H9 (cell line): ENCODE measurements around the gene TBCK. TPM values are rescaled to one million over a fixed set of nuclear protein-coding genes. Genes with fewer than 3 reads are reported as not detected.
A peak's percentile ranks its signal among the peaks of the same experiment; 100 is the strongest.

Experiments
- DNase-seq: peaks from one replicate; pipeline ENCODE4 v3.0.0-alpha.2; 2017
- H2AFZ ChIP-seq: one replicate; pipeline ENCODE4 v1.6.1; 2013; ENCODE audit warnings: mild to moderate bottlenecking, low read length, control low read depth, moderate library complexity
- H2AK5ac ChIP-seq: 2 replicates; pipeline ENCODE4 v1.6.1; 2013; ENCODE audit warnings: low read length, control low read depth, mixed read lengths; ENCODE audit not compliant: insufficient read length
- H2BK120ac ChIP-seq: one replicate; pipeline ENCODE4 v1.6.1; 2013; ENCODE audit warnings: low read depth, mild to moderate bottlenecking, low read length, control low read depth, inconsistent platforms; ENCODE audit not compliant: poor library complexity, severe bottlenecking
- H2BK12ac ChIP-seq: 2 replicates; pipeline ENCODE4 v1.6.1; 2013; ENCODE audit warnings: low read length, control low read depth, mixed read lengths, low read depth; ENCODE audit not compliant: insufficient read length
- H2BK15ac ChIP-seq: 2 replicates; pipeline ENCODE4 v1.6.1; 2013; ENCODE audit warnings: low read depth, low read length, control low read depth
- H2BK20ac ChIP-seq: one replicate; pipeline ENCODE4 v1.6.1; 2013; ENCODE audit warnings: low read depth, mild to moderate bottlenecking, low read length, control low read depth, inconsistent platforms; ENCODE audit not compliant: poor library complexity, severe bottlenecking
- H2BK5ac ChIP-seq: 2 replicates; pipeline ENCODE4 v1.6.1; 2013; ENCODE audit warnings: low read length, control low read depth, mixed read lengths; ENCODE audit not compliant: insufficient read length
- H3K14ac ChIP-seq: 2 replicates; pipeline ENCODE4 v1.6.1; 2013; ENCODE audit warnings: low read length, control low read depth; ENCODE audit not compliant: insufficient read depth
- H3K18ac ChIP-seq: 2 replicates; pipeline ENCODE4 v1.6.1; 2013; ENCODE audit warnings: low read depth, mild to moderate bottlenecking, mixed read lengths, low read length, control low read depth; ENCODE audit not compliant: insufficient read length
- H3K23ac ChIP-seq: 2 replicates; pipeline ENCODE4 v1.6.1; 2013; ENCODE audit warnings: low read length, control low read depth, mixed read lengths, low read depth; ENCODE audit not compliant: insufficient read length
- H3K23me2 ChIP-seq: 2 replicates; pipeline ENCODE4 v1.6.1; 2013; ENCODE audit warnings: low read depth, mild to moderate bottlenecking, mixed read lengths, low read length, control low read depth; ENCODE audit not compliant: insufficient read length, poor library complexity, severe bottlenecking
- H3K27ac ChIP-seq: 2 replicates; pipeline ENCODE4 v1.5.1; 2013; ENCODE audit warnings: low read length, control low read depth, mixed read lengths, low read depth; ENCODE audit not compliant: insufficient read length
- H3K27me3 ChIP-seq: 2 replicates; pipeline ENCODE4 v1.6.1; 2013; ENCODE audit warnings: low read length, control low read depth, inconsistent platforms; ENCODE audit not compliant: insufficient read depth
- H3K4ac ChIP-seq: 2 replicates; pipeline ENCODE4 v1.6.1; 2013; ENCODE audit warnings: low read depth, mild to moderate bottlenecking, control low read depth, inconsistent platforms, low read length, moderate library complexity
- H3K4me1 ChIP-seq: 2 replicates; pipeline ENCODE4 v1.6.1; 2013; ENCODE audit warnings: low read length, control low read depth, inconsistent platforms; ENCODE audit not compliant: insufficient read depth
- H3K4me2 ChIP-seq: 2 replicates; pipeline ENCODE4 v1.6.1; 2013; ENCODE audit warnings: low read length, control low read depth, mixed read lengths; ENCODE audit not compliant: insufficient read length, insufficient read depth
- H3K56ac ChIP-seq: 2 replicates; pipeline ENCODE4 v1.6.1; 2013; ENCODE audit warnings: low read depth, mild to moderate bottlenecking, mixed read lengths, low read length, control low read depth; ENCODE audit not compliant: insufficient read length
- H3K79me1 ChIP-seq: 2 replicates; pipeline ENCODE4 v1.6.1; 2013; ENCODE audit warnings: low read depth, mild to moderate bottlenecking, moderate library complexity, low read length, control low read depth, inconsistent platforms; ENCODE audit not compliant: insufficient read depth, poor library complexity, severe bottlenecking
- H3K79me2 ChIP-seq: 2 replicates; pipeline ENCODE4 v1.6.1; 2013; ENCODE audit warnings: low read length, control low read depth, inconsistent platforms; ENCODE audit not compliant: insufficient read depth
- H3K9ac ChIP-seq: 2 replicates; pipeline ENCODE4 v1.6.1; 2013; ENCODE audit warnings: low read length, control low read depth, mixed read lengths; ENCODE audit not compliant: insufficient read length; ENCODE audit errors: extremely low read depth
- H3K9me3 ChIP-seq: one replicate; pipeline ENCODE4 v1.6.1; 2013; ENCODE audit warnings: low read depth, low read length, inconsistent platforms; ENCODE audit not compliant: control insufficient read depth
- H3T11ph ChIP-seq: one replicate; pipeline ENCODE4 v1.6.1; 2013; ENCODE audit warnings: mild to moderate bottlenecking, low read length, control low read depth, inconsistent platforms
- H4K20me1 ChIP-seq: one replicate; pipeline ENCODE4 v1.6.1; 2013; ENCODE audit not compliant: control insufficient read depth, insufficient read length, insufficient read depth
- H4K5ac ChIP-seq: 2 replicates; pipeline ENCODE4 v1.6.1; 2013; ENCODE audit warnings: low read depth, mild to moderate bottlenecking, mixed read lengths, low read length, control low read depth; ENCODE audit not compliant: insufficient read length
- H4K8ac ChIP-seq: replicated peaks from 2 replicates; pipeline ENCODE4 v1.6.1; 2013; ENCODE audit warnings: low read length, control low read depth, mixed read lengths, low read depth; ENCODE audit not compliant: insufficient read length
- H4K91ac ChIP-seq: 2 replicates; pipeline ENCODE4 v1.6.1; 2013; ENCODE audit warnings: low read depth, mild to moderate bottlenecking, moderate library complexity, mixed read lengths, low read length, control low read depth; ENCODE audit not compliant: insufficient read length
- H3K27ac Mint-ChIP-seq, 3 experiments: 2 replicates in 2 of 3; 3 replicates in 1 of 3; pipeline ENCODE4 v1.8.0; 2020 to 2021; ENCODE audit warnings: mixed read lengths in 3 of 3, mild to moderate bottlenecking in 1 of 3, moderate library complexity in 1 of 3
- H3K27me3 Mint-ChIP-seq: 2 replicates; pipeline ENCODE4 v1.8.0; 2021; ENCODE audit warnings: low read depth, mild to moderate bottlenecking, moderate library complexity, mixed read lengths
- H3K36me3 Mint-ChIP-seq, 3 experiments: 2 replicates in 2 of 3; 3 replicates in 1 of 3; pipeline ENCODE4 v1.8.0; 2020 to 2021; ENCODE audit warnings: low read depth in 3 of 3, mixed read lengths in 3 of 3; ENCODE audit not compliant: insufficient read depth in 1 of 3
- H3K4me1 Mint-ChIP-seq, 2 experiments: 2 replicates each; pipeline ENCODE4 v1.8.0; 2020; ENCODE audit warnings: mixed read lengths in 2 of 2
- H3K4me3 Mint-ChIP-seq, 2 experiments: 2 replicates in 1 of 2; 3 replicates in 1 of 2; pipeline ENCODE4 v1.8.0; 2020 to 2021; ENCODE audit warnings: mild to moderate bottlenecking in 2 of 2, mixed read lengths in 2 of 2, moderate library complexity in 1 of 2
- H3K9me3 Mint-ChIP-seq, 2 experiments: 2 replicates in 1 of 2; 3 replicates in 1 of 2; pipeline ENCODE4 v1.8.0; 2020; ENCODE audit warnings: mild to moderate bottlenecking in 2 of 2, mixed read lengths in 2 of 2, moderate library complexity in 1 of 2
- CTCF ChIP-seq: fragments of 200-600 bp; sonication (generic); conservative IDR thresholded peaks from 3 replicates; pipeline ENCODE4 v1.8.0; 2021; ENCODE audit warnings: antibody characterized with exemption, mild to moderate bottlenecking
- WGBS: extraction: QIAGEN DNeasy Blood & Tissue Kit; methylation state at CpG from one replicate; pipeline ENCODE4 v1.1.7; 2013; ENCODE audit warnings: missing lambda C conversion rate, low lambda C conversion rate, mixed read lengths; ENCODE audit not compliant: insufficient read length; ENCODE audit errors: extremely low coverage; 5-methylcytosine and 5-hydroxymethylcytosine counted together
- total RNA-seq: library from RNA; stranded (reverse); gene quantifications from 2 replicates; pipeline ENCODE4 v1.2.1, GENCODE V29; 2021

Gene TBCK
- total RNA-seq, 1 experiment from 2014 or later: 22.1 TPM

DNA sequence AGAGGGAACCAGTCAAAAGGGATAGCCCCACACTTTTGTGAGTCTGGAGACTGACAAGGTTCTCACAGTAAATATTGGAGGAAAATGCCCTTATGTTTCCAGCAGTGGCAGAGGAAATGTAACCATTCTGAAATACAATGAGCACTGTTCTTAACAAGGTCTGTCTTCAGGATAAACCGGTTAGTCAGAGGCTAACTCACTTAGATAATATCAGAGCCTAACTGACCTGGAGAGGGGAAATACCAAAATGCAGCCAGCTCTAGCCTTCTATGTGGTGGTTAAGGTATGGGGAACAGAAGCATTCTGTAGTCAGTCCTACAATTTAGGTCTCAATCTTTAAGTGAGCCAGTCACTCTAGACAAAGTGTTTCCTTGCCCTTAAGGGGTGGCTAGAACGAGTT lies 70.8 kb downstream of the TBCK start:
- H3K79me1 ChIP-seq: no peaks in the 10 kb centered on the region
- H3T11ph ChIP-seq: no peak overlapping the region
- H4K5ac ChIP-seq: no peak overlapping the region
- no peak overlapping the region for H2BK20ac ChIP-seq
- no peaks in the 10 kb centered on the region for H3K27me3 ChIP-seq
- no peak for TF ChIP-seq CTCF
- no peak overlapping the region for H3K4me2 ChIP-seq
- H2BK15ac ChIP-seq: no peak overlapping the region
- H2BK120ac ChIP-seq: no peak overlapping the region
- DNase-seq: no peak
- H3K27ac ChIP-seq: no peak overlapping the region
- no peak overlapping the region for H4K91ac ChIP-seq
- no peaks in the 10 kb centered on the region for H3K9me3 ChIP-seq
- H3K14ac ChIP-seq: no peak overlapping the region
- H3K79me2 ChIP-seq: no peaks in the 10 kb centered on the region
- no peak overlapping the region for H2BK5ac ChIP-seq
- no peak overlapping the region for H3K18ac ChIP-seq
- no peak overlapping the region for H3K4me3 Mint-ChIP-seq
- no peaks in the 10 kb centered on the region; a peak in 1 of 5 replicates for H3K9me3 Mint-ChIP-seq
- no peak overlapping the region for H2AFZ ChIP-seq
- peaks cover 2 to 7% (median 5%) of the 10 kb centered on the region in 3 experiments; a peak in 4 of 7 replicates for H3K36me3 Mint-ChIP-seq
- 0 out of 7 replicates have a peak overlapping the region, but pooled peaks of 1 of the 3 experiments have one; percentile 2 for H3K27ac Mint-ChIP-seq
- H3K23me2 ChIP-seq: no peaks in the 10 kb centered on the region
- no peaks in the 10 kb centered on the region for H4K20me1 ChIP-seq
- H3K23ac ChIP-seq: no peak overlapping the region
- no peak overlapping the region for H3K9ac ChIP-seq
- H2AK5ac ChIP-seq: no peak overlapping the region
- no peaks in the 10 kb centered on the region for H3K4me1 ChIP-seq
- H3K56ac ChIP-seq: no peak overlapping the region
- H2BK12ac ChIP-seq: no peak overlapping the region
- no peaks in the 10 kb centered on the region for H3K4me1 Mint-ChIP-seq
- H3K4ac ChIP-seq: no peak overlapping the region
- H4K8ac ChIP-seq: no peak overlapping the region
- no CpG with 5 or more reads among the region's 2 CpGs for WGBS
- no peaks in the 10 kb centered on the region for H3K27me3 Mint-ChIP-seq
